Astrocyte (in vitro differentiated cells and primary cell): ENCODE measurements around the gene SLC25A20. TPM values are rescaled to one million over a fixed set of nuclear protein-coding genes. Genes with fewer than 3 reads are reported as not detected.

Source experiments
- DNase-seq: peaks from one replicate; pipeline ENCODE4 v3.0.0-alpha.2; 2010; ENCODE audit warnings: low read depth
- FAIRE-seq: peaks from 2 replicates; lab custom pipeline; 2011; peaks lifted over from hg19 to GRCh38; lab: Jason Lieb, UNC
- H2AFZ ChIP-seq: 2 replicates; pipeline ENCODE4 v1.6.0; 2012; ENCODE audit warnings: low read depth, low read length, inconsistent platforms
- H3K27ac ChIP-seq: 2 replicates; pipeline ENCODE4 v1.5.1; 2011; ENCODE audit warnings: low read depth, low read length, inconsistent platforms
- H3K27me3 ChIP-seq: 2 replicates; pipeline ENCODE4 v1.6.0; 2011; ENCODE audit warnings: low read length, inconsistent platforms; ENCODE audit not compliant: insufficient read depth
- H3K36me3 ChIP-seq: 2 replicates; pipeline ENCODE4 v1.5.1; 2011; ENCODE audit warnings: low read length, inconsistent platforms; ENCODE audit not compliant: insufficient read depth
- H3K4me1 ChIP-seq: 2 replicates; pipeline ENCODE4 v1.5.1; 2011; ENCODE audit warnings: low read length, inconsistent platforms; ENCODE audit not compliant: insufficient read depth
- H3K4me2 ChIP-seq: 2 replicates; pipeline ENCODE4 v1.6.0; 2012; ENCODE audit warnings: low read length, inconsistent platforms
- H3K4me3 ChIP-seq: 2 replicates; pipeline ENCODE4 v1.5.1; 2011; ENCODE audit warnings: low read depth, mild to moderate bottlenecking, low read length, inconsistent platforms; ENCODE audit not compliant: insufficient read depth
- H3K79me2 ChIP-seq: 2 replicates; pipeline ENCODE4 v1.6.0; 2012; ENCODE audit warnings: mild to moderate bottlenecking, low read length, inconsistent platforms; ENCODE audit not compliant: insufficient read depth
- H3K9ac ChIP-seq: 2 replicates; pipeline ENCODE4 v1.6.0; 2012; ENCODE audit warnings: mild to moderate bottlenecking, low read length, inconsistent platforms
- H3K9me3 ChIP-seq: 2 replicates; pipeline ENCODE4 v1.5.1; 2012; ENCODE audit warnings: low read depth, mild to moderate bottlenecking, low read length, inconsistent platforms; ENCODE audit not compliant: insufficient read depth
- H4K20me1 ChIP-seq: 2 replicates; pipeline ENCODE4 v1.6.0; 2012; ENCODE audit warnings: low read length, inconsistent platforms; ENCODE audit not compliant: insufficient read depth
- H3K27ac Mint-ChIP-seq: one replicate; pipeline ENCODE4 v1.8.0; 2021; ENCODE audit warnings: mild to moderate bottlenecking, mixed read lengths; ENCODE audit not compliant: unreplicated experiment
- H3K27me3 Mint-ChIP-seq: one replicate; pipeline ENCODE4 v1.8.0; 2021; ENCODE audit warnings: low read depth, mixed read lengths; ENCODE audit not compliant: unreplicated experiment
- H3K36me3 Mint-ChIP-seq: one replicate; pipeline ENCODE4 v1.8.0; 2021; ENCODE audit warnings: low read depth, mixed read lengths; ENCODE audit not compliant: unreplicated experiment
- H3K4me1 Mint-ChIP-seq: one replicate; pipeline ENCODE4 v1.8.0; 2021; ENCODE audit warnings: low read depth, mixed read lengths; ENCODE audit not compliant: unreplicated experiment
- H3K4me3 Mint-ChIP-seq: one replicate; pipeline ENCODE4 v1.8.0; 2021; ENCODE audit warnings: mild to moderate bottlenecking, moderate library complexity, mixed read lengths; ENCODE audit not compliant: unreplicated experiment
- H3K9me3 Mint-ChIP-seq: one replicate; pipeline ENCODE4 v1.8.0; 2021; ENCODE audit warnings: mild to moderate bottlenecking, mixed read lengths; ENCODE audit not compliant: unreplicated experiment
- EZH2 ChIP-seq: IDR thresholded peaks from 2 replicates; pipeline ENCODE4 v1.6.1; 2012; ENCODE audit warnings: mild to moderate bottlenecking, low read length, inconsistent platforms; ENCODE audit not compliant: insufficient read depth
- total RNA-seq: library from RNA; stranded (reverse); gene quantifications from 2 replicates; pipeline ENCODE4 v1.2.1, GENCODE V29; 2021
- TF ChIP-seq, protein P1 (sequence below): IDR thresholded peaks from 2 replicates; pipeline ENCODE4 v1.5.1; 2011; ENCODE audit warnings: low read depth, mild to moderate bottlenecking, inconsistent platforms, low read length, moderate library complexity; ENCODE audit not compliant: insufficient read depth

Gene SLC25A20
- total RNA-seq, 1 donor from 2014 or later, result 25.0 TPM

DNA sequence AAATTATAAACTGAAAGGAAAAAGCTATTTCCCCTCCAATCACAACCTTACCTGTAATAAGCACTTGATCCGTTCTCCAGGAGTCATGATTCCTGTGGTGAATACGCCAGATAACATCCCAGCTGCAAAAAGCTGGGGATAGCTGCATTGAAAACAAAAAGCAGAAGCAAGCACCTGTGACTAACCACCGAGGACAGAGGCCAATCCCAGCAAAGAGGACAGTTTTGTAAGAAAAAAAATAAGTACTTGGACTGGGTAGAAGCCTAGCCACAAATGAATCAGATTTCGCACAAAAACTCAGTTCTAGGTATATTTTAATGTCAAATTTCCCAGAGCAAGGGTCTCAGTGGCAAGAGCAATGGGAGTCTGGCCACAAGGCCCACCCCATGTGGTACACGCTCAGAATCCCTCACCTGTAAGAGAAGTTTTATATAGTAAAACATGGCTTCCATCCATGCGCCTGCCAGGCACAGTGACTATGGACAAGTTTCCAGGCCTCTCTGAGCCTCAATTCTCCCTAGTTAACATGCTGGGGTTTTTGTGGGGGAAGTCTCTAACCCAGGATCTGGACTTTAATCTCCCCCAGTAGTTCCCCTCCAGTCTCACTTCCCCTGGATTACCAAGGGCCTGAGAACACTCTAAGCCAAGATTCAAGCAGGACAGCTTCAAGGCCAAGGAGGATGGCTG, 19.2 kb downstream of the SLC25A20 start:
- no peak overlapping the region for H3K9ac ChIP-seq
- no peaks in the 10 kb centered on the region for H3K9me3 ChIP-seq
- H3K36me3 ChIP-seq, result no peaks in the 10 kb centered on the region
- Mint-ChIP-seq H3K9me3 (no peaks in the 10 kb centered on the region), H3K4me3 (no peak overlapping the region), H3K27me3 (no peaks in the 10 kb centered on the region), H3K4me1 (peaks cover 3% of the 10 kb centered on the region), H3K27ac (no peak overlapping the region), H3K36me3 (peaks cover 11% of the 10 kb centered on the region)
- H3K4me1 ChIP-seq, result no peaks in the 10 kb centered on the region
- H2AFZ ChIP-seq, result no peak overlapping the region
- H3K4me2 ChIP-seq, result no peak overlapping the region
- H3K27ac ChIP-seq, result no peak overlapping the region
- no peak for DNase-seq
- H4K20me1 ChIP-seq, result no peaks in the 10 kb centered on the region
- H3K79me2 ChIP-seq, result no peaks in the 10 kb centered on the region
- H3K27me3 ChIP-seq, result no peaks in the 10 kb centered on the region
- no peak for TF ChIP-seq EZH2
- TF ChIP-seq, protein P1, sequence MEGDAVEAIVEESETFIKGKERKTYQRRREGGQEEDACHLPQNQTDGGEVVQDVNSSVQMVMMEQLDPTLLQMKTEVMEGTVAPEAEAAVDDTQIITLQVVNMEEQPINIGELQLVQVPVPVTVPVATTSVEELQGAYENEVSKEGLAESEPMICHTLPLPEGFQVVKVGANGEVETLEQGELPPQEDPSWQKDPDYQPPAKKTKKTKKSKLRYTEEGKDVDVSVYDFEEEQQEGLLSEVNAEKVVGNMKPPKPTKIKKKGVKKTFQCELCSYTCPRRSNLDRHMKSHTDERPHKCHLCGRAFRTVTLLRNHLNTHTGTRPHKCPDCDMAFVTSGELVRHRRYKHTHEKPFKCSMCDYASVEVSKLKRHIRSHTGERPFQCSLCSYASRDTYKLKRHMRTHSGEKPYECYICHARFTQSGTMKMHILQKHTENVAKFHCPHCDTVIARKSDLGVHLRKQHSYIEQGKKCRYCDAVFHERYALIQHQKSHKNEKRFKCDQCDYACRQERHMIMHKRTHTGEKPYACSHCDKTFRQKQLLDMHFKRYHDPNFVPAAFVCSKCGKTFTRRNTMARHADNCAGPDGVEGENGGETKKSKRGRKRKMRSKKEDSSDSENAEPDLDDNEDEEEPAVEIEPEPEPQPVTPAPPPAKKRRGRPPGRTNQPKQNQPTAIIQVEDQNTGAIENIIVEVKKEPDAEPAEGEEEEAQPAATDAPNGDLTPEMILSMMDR, result no peak
- H3K4me3 ChIP-seq, result no peak overlapping the region
- FAIRE-seq, result no peak

DNA sequence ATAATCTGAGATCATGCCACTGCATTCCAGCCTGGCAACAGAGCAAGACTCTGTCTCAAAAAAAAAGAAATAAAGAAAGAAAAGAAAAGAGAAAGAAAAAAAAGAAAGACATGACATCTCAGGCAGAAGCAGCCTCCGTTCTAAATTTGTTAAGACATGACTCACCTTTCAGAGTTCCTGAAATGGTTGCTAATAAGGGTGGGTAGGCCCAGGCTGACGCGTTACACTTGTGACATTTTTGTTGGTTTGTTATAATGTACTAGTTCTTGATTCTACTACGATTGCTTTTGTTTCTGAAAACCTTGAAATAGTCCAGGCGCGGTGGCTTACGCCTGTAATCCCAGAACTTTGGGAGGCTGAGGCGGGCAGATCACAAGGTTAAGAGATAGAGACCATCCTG, 21.0 kb downstream of the SLC25A20 start:
- Histone ChIP-seq H3K36me3 (no peaks in the 10 kb centered on the region), H3K4me1 (no peaks in the 10 kb centered on the region), H3K27me3 (no peaks in the 10 kb centered on the region), H3K79me2 (no peaks in the 10 kb centered on the region), H3K9me3 (no peaks in the 10 kb centered on the region), H3K27ac (no peak overlapping the region), H3K9ac (no peak overlapping the region), H3K4me3 (no peak overlapping the region), H2AFZ (no peak overlapping the region), H3K4me2 (no peak overlapping the region), H4K20me1 (no peaks in the 10 kb centered on the region)
- no peak for FAIRE-seq
- no peaks in the 10 kb centered on the region for H3K9me3 Mint-ChIP-seq
- peak; percentile 44 for DNase-seq
- no peaks in the 10 kb centered on the region for H3K27me3 Mint-ChIP-seq
- peak overlapping the region; percentile 41 for H3K27ac Mint-ChIP-seq
- peaks cover 3% of the 10 kb centered on the region for H3K4me1 Mint-ChIP-seq
- H3K36me3 Mint-ChIP-seq, result peaks cover 9% of the 10 kb centered on the region
- H3K4me3 Mint-ChIP-seq, result no peak overlapping the region
- TF ChIP-seq EZH2, result no peak
- TF ChIP-seq, protein P1, result no peak

DNA sequence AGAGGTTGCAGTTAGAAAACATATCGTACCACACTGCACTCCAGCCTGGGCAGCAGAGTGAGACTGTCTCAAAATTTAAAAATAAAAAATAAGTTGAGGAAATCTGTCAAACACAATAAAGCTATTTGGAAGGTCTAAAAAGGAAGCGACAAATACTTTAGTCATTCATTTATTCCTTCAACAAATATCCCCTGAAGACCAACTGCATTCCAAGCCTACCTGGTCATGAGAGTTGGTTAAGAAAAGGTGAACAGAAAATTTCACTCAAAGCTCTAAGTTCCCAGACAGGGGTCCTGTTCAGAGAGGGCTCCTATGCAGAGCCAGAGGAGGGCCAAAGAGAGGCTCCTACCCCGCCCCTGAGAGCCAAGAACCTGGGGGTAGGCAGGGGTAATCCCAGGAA, 35.6 kb downstream of the SLC25A20 start:
- Mint-ChIP-seq H3K27ac (no peak overlapping the region), H3K4me3 (no peak overlapping the region), H3K27me3 (no peaks in the 10 kb centered on the region), H3K4me1 (peaks cover 3% of the 10 kb centered on the region), H3K9me3 (no peaks in the 10 kb centered on the region), H3K36me3 (peaks cover 14% of the 10 kb centered on the region)
- no peak overlapping the region for H3K4me3 ChIP-seq
- H3K9ac ChIP-seq, result no peak overlapping the region
- no peaks in the 10 kb centered on the region for H3K9me3 ChIP-seq
- H3K4me1 ChIP-seq, result no peaks in the 10 kb centered on the region
- no peaks in the 10 kb centered on the region for H3K27me3 ChIP-seq
- H3K4me2 ChIP-seq, result no peak overlapping the region
- no peaks in the 10 kb centered on the region for H4K20me1 ChIP-seq
- DNase-seq (no peak), FAIRE-seq (no peak)
- H3K27ac ChIP-seq, result no peak overlapping the region
- no peaks in the 10 kb centered on the region for H3K79me2 ChIP-seq
- H3K36me3 ChIP-seq, result no peaks in the 10 kb centered on the region
- no peak overlapping the region for H2AFZ ChIP-seq
- TF ChIP-seq EZH2, result no peak
- TF ChIP-seq, protein P1, result no peak
